Lung microvascular endothelial cell (primary cell): Measurements from ENCODE around the gene NOP53. TPM values are rescaled to one million over a fixed set of nuclear protein-coding genes. Genes with fewer than 3 reads are reported as not detected.
"Not testable (repeated sequence)": the region's sequence is repeated elsewhere in the genome, so short reads cannot be mapped to it uniquely, and the experiment has no call there.

Experiments
- DNase-seq, 2 donors: peaks; one replicate each; pipeline versions ENCODE4 v3.0.0 to v3.0.0-alpha.2; 2010; ENCODE audit warnings: low read depth in 2 of 2
- total RNA-seq: library from RNA; depleted of rRNA; stranded (reverse); fragments of >200 nt; gene quantifications from 2 replicates; pipeline ENCODE4 v1.2.1, GENCODE V29; 2014

Gene NOP53
- total RNA-seq, 1 donor from 2014 or later, result 115 TPM

GRCh38 chr19:47777245-47778048, 32.1 kb downstream of the NOP53 start:
- not testable (repeated sequence) for DNase-seq

GRCh38 chr19:47778049-47778953, 33.0 kb downstream of the NOP53 start, which contains the start of gene SELENOW:
SELENOW (plus strand) TSS chr19:47778703; CDS start chr19:47778786, 83 bp downstream.
- peak; percentile 70 to 83 for DNase-seq

- DNase-seq, result peak in 1 of 2 donors; percentile 23
Measured at GRCh38 chr19:47778954-47779351, 33.6 kb downstream of the NOP53 start.

GRCh38 chr19:47779524-47780214, 34.3 kb downstream of the NOP53 start:
- DNase-seq, result no peak

GRCh38 chr19:47780215-47780551, 34.8 kb downstream of the NOP53 start:
- no peak for DNase-seq

GRCh38 chr19:47781590-47782262, 36.4 kb downstream of the NOP53 start:
- DNase-seq, result peak; percentile 40 to 52

- DNase-seq, result peak in 1 of 2 donors; percentile 81
Measured at GRCh38 chr19:47786566-47786965, 41.2 kb downstream of the NOP53 start.

- peak in 1 of 2 donors; percentile 29 for DNase-seq
Measured at GRCh38 chr19:47787307-47787706, 42.0 kb downstream of the NOP53 start.

- not testable (repeated sequence) for DNase-seq
Measured at GRCh38 chr19:47789811-47790210, 44.5 kb downstream of the NOP53 start.

GRCh38 chr19:47790398-47790814, 45.1 kb downstream of the NOP53 start:
- DNase-seq, result peak; percentile 68 to 79

- no peak for DNase-seq
Measured at GRCh38 chr19:47792616-47793015, 47.3 kb downstream of the NOP53 start.

- DNase-seq, result no peak
Measured at GRCh38 chr19:47794526-47794925, 49.2 kb downstream of the NOP53 start.

GRCh38 chr19:47796785-47797184, 51.4 kb downstream of the NOP53 start:
- DNase-seq, result no peak

GRCh38 chr19:47797996-47798903, 52.9 kb downstream of the NOP53 start:
- DNase-seq, result no peak

GRCh38 chr19:47798904-47799266, 53.5 kb downstream of the NOP53 start:
- DNase-seq, result no peak

GRCh38 chr19:47801270-47801669, 55.9 kb downstream of the NOP53 start:
- DNase-seq, result no peak

GRCh38 chr19:47802521-47803043, 57.2 kb downstream of the NOP53 start:
- DNase-seq, result no peak

- not testable (repeated sequence) for DNase-seq
Measured at GRCh38 chr19:47803148-47803547, 57.8 kb downstream of the NOP53 start.

- DNase-seq, result not testable (repeated sequence)
Measured at GRCh38 chr19:47803671-47804070, 58.3 kb downstream of the NOP53 start.

- DNase-seq, result not testable (repeated sequence)
Measured at GRCh38 chr19:47804451-47804850, 59.1 kb downstream of the NOP53 start, which contains the start of gene TPRX1. TPRX1 (minus strand) TSS chr19:47804551; CDS start chr19:47804539, 12 bp downstream.
